Measurements from ENCODE around the gene CLEC4G.

Gene CLEC4G

DNA sequence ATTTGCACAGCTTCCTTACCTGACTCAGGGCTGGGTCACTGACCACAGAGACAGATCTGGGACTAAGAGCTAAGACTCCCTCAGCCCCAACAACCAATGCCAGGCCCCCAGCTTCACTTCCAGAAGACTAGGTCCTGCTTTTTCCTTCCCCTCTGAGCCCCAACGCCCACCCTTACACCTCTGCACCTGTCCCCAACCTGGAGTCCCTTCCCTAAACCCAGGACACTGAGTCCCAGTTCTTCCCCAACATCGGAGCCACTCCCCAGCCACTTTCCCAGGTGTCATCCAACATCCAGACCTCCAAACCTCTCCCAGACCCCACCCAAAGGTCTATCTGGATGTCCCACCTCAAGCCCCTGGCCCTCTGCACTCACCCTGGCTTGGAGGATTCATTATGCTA lies 32.9 kb downstream of the CLEC4G start:
- Histone ChIP-seq H3F3A (ENCODE audit: control insufficient read depth, insufficient read depth) (peaks cover 7% of the 10 kb centered on the region; the same call in 1 of the 2 replicates), H3K4me1 (ENCODE audit: control insufficient read depth, low read length) (peaks cover 26% of the 10 kb centered on the region), H3K4me3 (ENCODE audit: low read length) (no peak overlapping the region), H3K9me3 (ENCODE audit: control insufficient read depth, insufficient read depth, low read length) (no peaks in the 10 kb centered on the region), H3K36me3 (ENCODE audit: control insufficient read depth, low read length) (no peaks in the 10 kb centered on the region), H3K9me2 (replicated peaks; ENCODE audit: control insufficient read depth, low read length) (no peaks in the 10 kb centered on the region), H3K27ac (ENCODE audit: low read depth, low read length) (no peak overlapping the region), H3K79me2 (ENCODE audit: control insufficient read depth, low read length) (no peaks in the 10 kb centered on the region), H3K27me3 (ENCODE audit: control insufficient read depth, low read length) (peaks cover 73% of the 10 kb centered on the region), H3K4me2 (ENCODE audit: low read length) (no peak overlapping the region), H4K20me1 (ENCODE audit: control insufficient read depth, insufficient read depth, low read depth, low read length) (peaks cover 4% of the 10 kb centered on the region; the same call in 1 of the 2 replicates)
- TF ChIP-seq, protein P1, sequence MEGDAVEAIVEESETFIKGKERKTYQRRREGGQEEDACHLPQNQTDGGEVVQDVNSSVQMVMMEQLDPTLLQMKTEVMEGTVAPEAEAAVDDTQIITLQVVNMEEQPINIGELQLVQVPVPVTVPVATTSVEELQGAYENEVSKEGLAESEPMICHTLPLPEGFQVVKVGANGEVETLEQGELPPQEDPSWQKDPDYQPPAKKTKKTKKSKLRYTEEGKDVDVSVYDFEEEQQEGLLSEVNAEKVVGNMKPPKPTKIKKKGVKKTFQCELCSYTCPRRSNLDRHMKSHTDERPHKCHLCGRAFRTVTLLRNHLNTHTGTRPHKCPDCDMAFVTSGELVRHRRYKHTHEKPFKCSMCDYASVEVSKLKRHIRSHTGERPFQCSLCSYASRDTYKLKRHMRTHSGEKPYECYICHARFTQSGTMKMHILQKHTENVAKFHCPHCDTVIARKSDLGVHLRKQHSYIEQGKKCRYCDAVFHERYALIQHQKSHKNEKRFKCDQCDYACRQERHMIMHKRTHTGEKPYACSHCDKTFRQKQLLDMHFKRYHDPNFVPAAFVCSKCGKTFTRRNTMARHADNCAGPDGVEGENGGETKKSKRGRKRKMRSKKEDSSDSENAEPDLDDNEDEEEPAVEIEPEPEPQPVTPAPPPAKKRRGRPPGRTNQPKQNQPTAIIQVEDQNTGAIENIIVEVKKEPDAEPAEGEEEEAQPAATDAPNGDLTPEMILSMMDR (IDR thresholded peaks at IDR 0.05; ENCODE audit: low read depth, low read length, poor library complexity, severe bottlenecking) = no peak
- no peak for TF ChIP-seq EZH2phosphoT487 (IDR thresholded peaks at IDR 0.05; ENCODE audit: borderline replicate concordance, low read length)

DNA sequence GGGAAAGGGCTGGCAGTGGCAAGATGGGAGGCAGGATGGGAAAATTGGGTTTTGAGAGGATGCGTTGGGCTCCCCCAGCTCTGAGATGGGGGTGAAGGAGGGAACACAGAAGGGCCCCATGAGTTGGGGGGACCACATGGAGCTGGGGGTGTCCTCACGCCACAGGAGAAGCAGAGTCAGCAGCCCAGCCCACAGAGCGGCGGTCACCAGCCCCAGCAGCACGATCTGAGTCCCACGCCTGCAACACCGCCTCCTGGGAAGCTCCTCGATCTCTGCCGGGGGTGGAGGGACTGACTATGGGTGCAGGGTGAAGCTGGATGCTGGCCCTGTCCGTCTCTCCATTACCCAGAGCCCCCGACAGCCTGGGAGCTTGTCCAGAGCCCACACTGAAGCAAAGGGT lies 33.3 kb downstream of the CLEC4G start:
- Histone ChIP-seq H3K9me2 (replicated peaks; ENCODE audit: control insufficient read depth, low read length) (no peaks in the 10 kb centered on the region), H3K27me3 (ENCODE audit: control insufficient read depth, low read length) (peaks cover 71% of the 10 kb centered on the region), H4K20me1 (ENCODE audit: control insufficient read depth, insufficient read depth, low read depth, low read length) (peaks cover 4% of the 10 kb centered on the region; the same call in 1 of the 2 replicates), H3F3A (ENCODE audit: control insufficient read depth, insufficient read depth) (peaks cover 7% of the 10 kb centered on the region; the same call in 1 of the 2 replicates), H3K27ac (ENCODE audit: low read depth, low read length) (no peak overlapping the region), H3K79me2 (ENCODE audit: control insufficient read depth, low read length) (no peaks in the 10 kb centered on the region), H3K4me1 (ENCODE audit: control insufficient read depth, low read length) (peaks cover 26% of the 10 kb centered on the region), H3K4me3 (ENCODE audit: low read length) (no peak overlapping the region), H3K4me2 (ENCODE audit: low read length) (no peak overlapping the region), H3K9me3 (ENCODE audit: control insufficient read depth, insufficient read depth, low read length) (no peaks in the 10 kb centered on the region), H3K36me3 (ENCODE audit: control insufficient read depth, low read length) (no peaks in the 10 kb centered on the region)
- TF ChIP-seq EZH2phosphoT487 (IDR thresholded peaks at IDR 0.05; ENCODE audit: borderline replicate concordance, low read length) = no peak
- TF ChIP-seq, protein P1 (IDR thresholded peaks at IDR 0.05; ENCODE audit: low read depth, low read length, poor library complexity, severe bottlenecking) = no peak

DNA sequence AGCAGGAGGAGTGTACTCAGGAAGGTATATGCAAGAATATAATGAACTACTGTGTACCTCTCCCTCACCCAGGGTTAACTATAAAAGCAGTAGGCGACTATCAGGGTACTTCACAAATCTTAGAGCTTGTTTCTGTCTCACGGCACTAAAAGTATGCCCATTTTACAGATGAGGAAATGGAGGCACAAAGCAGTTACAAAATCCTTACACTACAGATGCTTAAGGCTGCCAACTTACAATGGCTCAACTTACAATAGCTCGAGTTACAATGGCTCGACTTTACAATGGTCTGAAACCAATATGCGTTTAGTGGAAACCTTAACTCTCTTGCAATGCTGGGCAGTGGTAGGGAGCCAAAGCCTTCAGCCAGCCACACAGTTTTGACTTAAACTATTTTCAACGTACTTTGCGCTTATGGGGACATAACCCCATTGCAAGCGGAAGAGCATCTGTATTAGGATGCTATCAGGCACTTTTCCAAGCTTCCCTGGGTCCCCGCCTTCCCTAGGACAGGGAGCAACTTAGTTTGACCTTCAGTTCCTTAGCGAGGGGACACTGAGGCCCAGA lies 34.1 kb downstream of the CLEC4G start:
- H3K27ac ChIP-seq (ENCODE audit: low read depth, low read length) = no peak overlapping the region
- H4K20me1 ChIP-seq (ENCODE audit: control insufficient read depth, insufficient read depth, low read depth, low read length) = peaks cover 4% of the 10 kb centered on the region; the same call in 1 of the 2 replicates
- no peaks in the 10 kb centered on the region for H3K9me2 ChIP-seq (replicated peaks; ENCODE audit: control insufficient read depth, low read length)
- TF ChIP-seq, protein P1 (IDR thresholded peaks at IDR 0.05; ENCODE audit: low read depth, low read length, poor library complexity, severe bottlenecking) = no peak
- 0 out of 2 replicates have a peak, but pooled peaks have one; percentile 1 for TF ChIP-seq EZH2phosphoT487 (IDR thresholded peaks at IDR 0.05; ENCODE audit: borderline replicate concordance, low read length)
- H3K9me3 ChIP-seq (ENCODE audit: control insufficient read depth, insufficient read depth, low read length) = no peaks in the 10 kb centered on the region
- H3K4me1 ChIP-seq (ENCODE audit: control insufficient read depth, low read length) = peaks cover 26% of the 10 kb centered on the region
- no peaks in the 10 kb centered on the region for H3K79me2 ChIP-seq (ENCODE audit: control insufficient read depth, low read length)
- H3K4me3 ChIP-seq (ENCODE audit: low read length) = no peak overlapping the region
- peaks cover 67% of the 10 kb centered on the region for H3K27me3 ChIP-seq (ENCODE audit: control insufficient read depth, low read length)
- H3K36me3 ChIP-seq (ENCODE audit: control insufficient read depth, low read length) = no peaks in the 10 kb centered on the region
- H3F3A ChIP-seq (ENCODE audit: control insufficient read depth, insufficient read depth) = peaks cover 7% of the 10 kb centered on the region; the same call in 1 of the 2 replicates
- no peak overlapping the region for H3K4me2 ChIP-seq (ENCODE audit: low read length)
